ENCODE results near the gene CDKN2AIP.
"Not testable (repeated sequence)": the region's sequence is repeated elsewhere in the genome, so short reads cannot be mapped to it uniquely, and the experiment has no call there.

CDKN2AIP gene

GRCh38 chr4:183413234-183414200 lies 30.9 kb upstream of the CDKN2AIP start:
- no peak for DNase-seq (ENCODE audit: low read depth in 3 of 3)

- DNase-seq (ENCODE audit: low read depth in 3 of 3) = no peak
Measured at GRCh38 chr4:183416879-183417755, 27.3 kb upstream of the CDKN2AIP start.

GRCh38 chr4:183422962-183423631 lies 21.3 kb upstream of the CDKN2AIP start:
- no peak for DNase-seq (ENCODE audit: low read depth in 3 of 3)

- no peak for DNase-seq (ENCODE audit: low read depth in 3 of 3)
Measured at GRCh38 chr4:183424109-183424744, 20.2 kb upstream of the CDKN2AIP start.

GRCh38 chr4:183426507-183426906 lies 17.9 kb upstream of the CDKN2AIP start:
- no peak for DNase-seq (ENCODE audit: low read depth in 3 of 3)

GRCh38 chr4:183429489-183429888 lies 14.9 kb upstream of the CDKN2AIP start:
- DNase-seq (ENCODE audit: low read depth in 3 of 3) = no peak

GRCh38 chr4:183430317-183430993 lies 14.0 kb upstream of the CDKN2AIP start:
- DNase-seq (ENCODE audit: low read depth in 3 of 3) = no peak

- no peak for DNase-seq (ENCODE audit: low read depth in 3 of 3)
Measured at GRCh38 chr4:183430994-183431347, 13.5 kb upstream of the CDKN2AIP start.

- DNase-seq (ENCODE audit: low read depth in 3 of 3) = no peak
Measured at GRCh38 chr4:183431614-183432013, 12.8 kb upstream of the CDKN2AIP start.

- DNase-seq (ENCODE audit: low read depth in 3 of 3) = not testable (repeated sequence)
Measured at GRCh38 chr4:183433183-183433582, 11.3 kb upstream of the CDKN2AIP start.

GRCh38 chr4:183434264-183434663 lies 10.2 kb upstream of the CDKN2AIP start:
- no peak for DNase-seq (ENCODE audit: low read depth in 3 of 3)

GRCh38 chr4:183434666-183435190 lies 9.7 kb upstream of the CDKN2AIP start:
- no peak for DNase-seq (ENCODE audit: low read depth in 3 of 3)

- no peak for DNase-seq (ENCODE audit: low read depth in 3 of 3)
Measured at GRCh38 chr4:183435803-183436202, 8.6 kb upstream of the CDKN2AIP start.

- no peak for DNase-seq (ENCODE audit: low read depth in 3 of 3)
Measured at GRCh38 chr4:183436417-183436816, 8.0 kb upstream of the CDKN2AIP start.

- no peak for DNase-seq (ENCODE audit: low read depth in 3 of 3)
Measured at GRCh38 chr4:183437452-183437851, 7.0 kb upstream of the CDKN2AIP start.

GRCh38 chr4:183438458-183439113 lies 5.8 kb upstream of the CDKN2AIP start:
- no peak for DNase-seq (ENCODE audit: low read depth in 3 of 3)

- no peak for DNase-seq (ENCODE audit: low read depth in 3 of 3)
Measured at GRCh38 chr4:183441276-183441675, 3.2 kb upstream of the CDKN2AIP start.

- no peak for DNase-seq (ENCODE audit: low read depth in 3 of 3)
Measured at GRCh38 chr4:183443655-183444213, 702 bp upstream of the CDKN2AIP start.

- DNase-seq (ENCODE audit: low read depth in 3 of 3) = no peak
Measured at GRCh38 chr4:183445097-183445428, 627 bp downstream of the CDKN2AIP start.

GRCh38 chr4:183447646-183448045 lies 3.2 kb downstream of the CDKN2AIP start:
- DNase-seq (ENCODE audit: low read depth in 3 of 3) = no peak

Data from stimulated activated CD4-positive, alpha-beta T cell treated with anti-CD3 and anti-CD28 coated beads, TNF-alpha, amount 100 ng/mL, for 4 hours (primary cell).